Cardiac fibroblast (primary cell): Measurements from ENCODE around the gene NASP.

Experiments
- DNase-seq, 2 donors: peaks; one replicate each; pipeline versions ENCODE4 v3.0.0 to v3.0.0-alpha.2; 2010; ENCODE audit warnings: low read depth in 2 of 2
- H3K4me3 ChIP-seq, 2 donors: replicated peaks in 1 of 2; 1 replicate in 1 of 2; 2 replicates in 1 of 2; pipeline ENCODE4 v1.5.1; 2011; ENCODE audit warnings: low read depth in 2 of 2, low read length in 2 of 2, mild to moderate bottlenecking in 2 of 2, moderate library complexity in 1 of 2
- TF ChIP-seq, protein P1 (sequence below): IDR thresholded peaks from one replicate; pipeline ENCODE4 v1.5.1; 2011; ENCODE audit warnings: low read depth, mild to moderate bottlenecking, low read length, inconsistent platforms

The NASP gene

GRCh38 chr1:45644661-45645060, 60.8 kb downstream of the NASP start:
- no peak overlapping the region for H3K4me3 ChIP-seq
- DNase-seq, result no peak
- TF ChIP-seq, protein P1, sequence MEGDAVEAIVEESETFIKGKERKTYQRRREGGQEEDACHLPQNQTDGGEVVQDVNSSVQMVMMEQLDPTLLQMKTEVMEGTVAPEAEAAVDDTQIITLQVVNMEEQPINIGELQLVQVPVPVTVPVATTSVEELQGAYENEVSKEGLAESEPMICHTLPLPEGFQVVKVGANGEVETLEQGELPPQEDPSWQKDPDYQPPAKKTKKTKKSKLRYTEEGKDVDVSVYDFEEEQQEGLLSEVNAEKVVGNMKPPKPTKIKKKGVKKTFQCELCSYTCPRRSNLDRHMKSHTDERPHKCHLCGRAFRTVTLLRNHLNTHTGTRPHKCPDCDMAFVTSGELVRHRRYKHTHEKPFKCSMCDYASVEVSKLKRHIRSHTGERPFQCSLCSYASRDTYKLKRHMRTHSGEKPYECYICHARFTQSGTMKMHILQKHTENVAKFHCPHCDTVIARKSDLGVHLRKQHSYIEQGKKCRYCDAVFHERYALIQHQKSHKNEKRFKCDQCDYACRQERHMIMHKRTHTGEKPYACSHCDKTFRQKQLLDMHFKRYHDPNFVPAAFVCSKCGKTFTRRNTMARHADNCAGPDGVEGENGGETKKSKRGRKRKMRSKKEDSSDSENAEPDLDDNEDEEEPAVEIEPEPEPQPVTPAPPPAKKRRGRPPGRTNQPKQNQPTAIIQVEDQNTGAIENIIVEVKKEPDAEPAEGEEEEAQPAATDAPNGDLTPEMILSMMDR, result no peak

GRCh38 chr1:45647248-45648021, 63.6 kb downstream of the NASP start:
- H3K4me3 ChIP-seq, result no peak overlapping the region
- TF ChIP-seq, protein P1, result no peak
- DNase-seq, result peak; percentile 74 to 81

DNA sequence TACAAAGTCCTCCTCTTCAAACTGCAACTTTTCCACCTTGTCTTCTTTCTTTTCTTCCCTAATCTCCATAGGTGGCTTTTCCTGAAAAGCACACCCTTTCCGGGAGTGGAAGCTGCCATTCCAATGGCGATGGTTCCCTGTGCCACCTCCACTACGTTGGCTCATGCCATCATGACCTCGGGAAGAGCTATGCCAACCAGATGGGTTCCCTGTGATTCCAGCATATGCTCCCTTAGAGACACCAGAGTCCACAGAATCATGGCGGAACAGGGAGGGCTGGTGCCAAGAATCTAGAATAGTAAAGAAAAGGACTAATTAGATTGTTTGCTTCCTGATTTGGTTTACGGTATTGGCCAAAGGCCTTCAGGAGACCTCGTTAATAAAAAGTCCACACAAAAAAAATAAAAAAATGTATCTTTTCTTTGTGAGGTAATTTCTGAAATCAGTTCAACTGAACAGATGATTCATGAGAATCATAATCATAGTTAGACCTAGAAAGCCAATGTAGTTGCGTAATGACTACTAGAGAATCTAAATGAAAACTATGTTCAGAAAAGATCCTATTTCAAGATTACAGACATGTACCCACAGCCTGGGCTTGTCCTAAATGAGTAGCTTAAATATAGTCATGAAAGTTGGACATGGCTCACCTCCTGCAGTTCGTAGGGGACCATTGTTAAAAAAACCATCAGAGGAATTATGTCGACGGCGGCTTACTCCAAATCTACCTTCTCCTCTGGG, 70.9 kb downstream of the NASP start:
- no peak overlapping the region for H3K4me3 ChIP-seq
- peak; percentile 15 to 48 for DNase-seq
- TF ChIP-seq, protein P1, result no peak

- TF ChIP-seq, protein P1, result no peak
- H3K4me3 ChIP-seq, result no peak overlapping the region
- DNase-seq, result no peak
These were observed 72.9 kb downstream of the NASP start for GRCh38 chr1:45656573-45657226.

DNA sequence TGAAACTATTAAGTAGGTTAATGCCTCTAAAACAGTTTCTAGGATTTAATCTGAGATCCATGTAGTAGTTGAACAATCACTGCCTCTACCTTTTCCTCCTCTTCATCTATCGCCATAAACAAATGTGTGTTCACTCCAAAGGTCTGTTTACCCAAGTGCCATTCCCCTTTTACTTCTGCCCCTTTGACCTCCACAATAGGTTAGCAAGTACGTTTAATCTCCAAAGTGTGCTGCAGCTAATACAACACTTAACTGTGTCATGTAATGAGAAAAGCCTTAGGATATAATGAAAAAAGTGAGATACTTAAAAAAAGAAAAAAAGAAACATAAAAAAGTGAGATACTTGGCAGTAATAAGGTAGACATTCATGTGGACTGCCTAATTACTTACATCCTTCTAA, 74.3 kb downstream of the NASP start:
- H3K4me3 ChIP-seq, result no peak overlapping the region
- TF ChIP-seq, protein P1, result no peak
- no peak for DNase-seq

DNA sequence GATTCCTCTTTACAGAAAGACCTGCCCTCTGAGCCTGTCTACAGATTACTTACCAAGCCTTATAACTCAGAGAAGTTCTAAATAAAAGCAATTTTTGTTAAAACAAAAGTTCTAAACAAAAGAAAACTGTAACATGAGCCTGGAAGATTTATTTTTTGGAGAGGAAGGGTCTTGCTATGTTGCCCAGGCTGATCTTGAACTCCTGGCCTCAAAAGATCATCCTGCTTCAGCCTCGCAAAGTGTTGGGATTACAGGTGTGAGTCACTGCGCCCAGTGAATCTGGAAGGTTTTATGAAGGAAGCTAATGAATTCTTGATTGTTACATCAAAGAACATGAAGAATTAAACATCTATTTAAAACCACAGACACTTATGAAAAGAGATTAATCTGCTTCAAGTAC, 75.4 kb downstream of the NASP start:
- DNase-seq, result no peak
- TF ChIP-seq, protein P1, result no peak
- H3K4me3 ChIP-seq, result no peak overlapping the region
